ENCODE measurements around the gene SEC62. TPM values are rescaled to one million over a fixed set of nuclear protein-coding genes. Genes with fewer than 3 reads are reported as not detected.

Gene SEC62
- total RNA-seq, 3 donors from 2014 or later (not counting 1 experiment from before 2014, with no cell fraction given) = 83.3 to 88.5 (median 86.6) TPM

DNA sequence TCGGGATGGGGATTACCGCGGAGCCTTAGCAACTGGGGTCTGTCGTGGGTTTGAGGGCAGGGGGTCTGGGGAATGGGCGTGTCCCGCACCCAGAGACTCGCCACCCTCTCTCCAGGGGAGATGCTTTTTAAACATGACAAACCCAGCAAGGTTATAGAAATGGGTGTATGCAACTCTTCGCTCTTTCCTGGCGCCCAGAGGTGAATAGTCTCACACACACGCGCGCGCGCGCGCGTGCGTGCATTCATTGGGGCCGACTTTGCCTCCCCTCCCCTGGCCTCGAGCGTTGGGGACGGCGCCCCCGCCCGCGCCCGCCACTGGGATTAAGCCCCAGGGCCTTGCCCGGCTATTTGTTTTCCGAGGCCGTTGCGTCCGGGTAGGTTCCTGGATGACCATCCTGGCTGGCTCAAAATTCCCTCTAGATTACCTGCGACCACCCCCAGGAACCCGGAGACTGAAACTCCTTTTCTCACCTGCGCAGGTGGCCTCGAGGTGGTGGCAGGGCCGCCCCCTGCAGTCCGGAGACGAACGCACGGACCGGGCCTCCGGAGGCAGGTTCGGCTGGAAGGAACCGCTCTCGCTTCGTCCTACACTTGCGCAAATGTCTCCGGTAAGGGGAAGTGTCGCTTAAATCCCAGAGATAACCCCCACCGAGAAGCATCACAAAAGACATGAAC lies 72.0 kb downstream of the SEC62 start:
- intact Hi-C loops (cut with micrococcal nuclease) = loop anchor here (5.0 kb wide), 1 partner anchor 271 kb away; the partner anchor contains the start of genes ACTRT3 and TERC
- peak overlapping the region; percentile 83 for H3K4me3 Mint-ChIP-seq
- H3K9me3 Mint-ChIP-seq = no peaks in the 10 kb centered on the region
- DNase-seq (peak in 1 of 2 donors; percentile 62), ATAC-seq (peak; percentile 17 to 27 (median 21))
- H3K27ac Mint-ChIP-seq = peak overlapping the region in 1 of 2 donors; percentile 58
- peak overlapping the region; percentile 56 for H3K4me3 ChIP-seq (ENCODE audit: low read length)
- no peaks in the 10 kb centered on the region for H3K36me3 ChIP-seq (ENCODE audit: control insufficient read depth, insufficient read depth, low read length)
- H3K27me3 Mint-ChIP-seq (ENCODE audit: low read depth in 2 of 2) = no peaks in the 10 kb centered on the region
- no peak overlapping the region for H3K27ac ChIP-seq (ENCODE audit: low read length)
- WGBS (ENCODE audit: insufficient coverage) = 3% methylated on average over 51 of the region's 51 CpGs
- H3K27me3 ChIP-seq (ENCODE audit: control insufficient read depth, insufficient read depth, low read length) = no peaks in the 10 kb centered on the region
- peaks cover 13% of the 10 kb centered on the region in 2 donors for H3K4me1 Mint-ChIP-seq
- no peaks in the 10 kb centered on the region for H3K9me3 ChIP-seq (ENCODE audit: control insufficient read depth, insufficient read depth, low read length)
- no peaks in the 10 kb centered on the region for H3K36me3 Mint-ChIP-seq
- TF ChIP-seq, protein P1, sequence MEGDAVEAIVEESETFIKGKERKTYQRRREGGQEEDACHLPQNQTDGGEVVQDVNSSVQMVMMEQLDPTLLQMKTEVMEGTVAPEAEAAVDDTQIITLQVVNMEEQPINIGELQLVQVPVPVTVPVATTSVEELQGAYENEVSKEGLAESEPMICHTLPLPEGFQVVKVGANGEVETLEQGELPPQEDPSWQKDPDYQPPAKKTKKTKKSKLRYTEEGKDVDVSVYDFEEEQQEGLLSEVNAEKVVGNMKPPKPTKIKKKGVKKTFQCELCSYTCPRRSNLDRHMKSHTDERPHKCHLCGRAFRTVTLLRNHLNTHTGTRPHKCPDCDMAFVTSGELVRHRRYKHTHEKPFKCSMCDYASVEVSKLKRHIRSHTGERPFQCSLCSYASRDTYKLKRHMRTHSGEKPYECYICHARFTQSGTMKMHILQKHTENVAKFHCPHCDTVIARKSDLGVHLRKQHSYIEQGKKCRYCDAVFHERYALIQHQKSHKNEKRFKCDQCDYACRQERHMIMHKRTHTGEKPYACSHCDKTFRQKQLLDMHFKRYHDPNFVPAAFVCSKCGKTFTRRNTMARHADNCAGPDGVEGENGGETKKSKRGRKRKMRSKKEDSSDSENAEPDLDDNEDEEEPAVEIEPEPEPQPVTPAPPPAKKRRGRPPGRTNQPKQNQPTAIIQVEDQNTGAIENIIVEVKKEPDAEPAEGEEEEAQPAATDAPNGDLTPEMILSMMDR (IDR thresholded peaks at IDR 0.05) = no peak
- H3K4me1 ChIP-seq (ENCODE audit: control insufficient read depth, insufficient read depth, low read length) = peaks cover 19% of the 10 kb centered on the region

DNA sequence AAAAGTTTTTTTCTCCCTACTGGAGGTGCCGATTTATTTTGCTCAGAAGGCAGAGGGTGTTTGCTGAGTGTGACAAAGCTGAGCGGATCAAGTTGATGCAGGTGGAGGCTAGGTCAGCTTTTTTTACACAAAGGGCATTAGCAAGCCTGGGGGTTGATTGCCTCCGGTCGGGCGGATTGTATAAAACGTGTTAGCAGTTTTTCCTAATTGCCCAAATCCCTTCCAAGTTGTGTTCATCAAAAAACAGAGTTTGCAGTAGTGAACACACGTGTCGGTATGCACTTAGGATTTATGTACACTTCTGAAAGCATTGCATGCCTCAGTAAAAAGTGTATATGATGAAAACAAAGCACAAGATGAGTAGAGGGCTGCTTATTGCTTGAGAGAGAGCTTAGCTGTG lies 73.8 kb downstream of the SEC62 start:
- no peak for ATAC-seq
- intact Hi-C loops (cut with micrococcal nuclease) = no loop called here
- H3K27me3 Mint-ChIP-seq (ENCODE audit: low read depth in 2 of 2) = no peaks in the 10 kb centered on the region
- H3K9me3 Mint-ChIP-seq = no peaks in the 10 kb centered on the region
- Histone ChIP-seq H3K27ac (ENCODE audit: low read length) (no peak overlapping the region), H3K4me1 (ENCODE audit: control insufficient read depth, insufficient read depth, low read length) (peaks cover 19% of the 10 kb centered on the region), H3K4me3 (ENCODE audit: low read length) (no peak overlapping the region), H3K27me3 (ENCODE audit: control insufficient read depth, insufficient read depth, low read length) (no peaks in the 10 kb centered on the region), H3K9me3 (ENCODE audit: control insufficient read depth, insufficient read depth, low read length) (no peaks in the 10 kb centered on the region), H3K36me3 (ENCODE audit: control insufficient read depth, insufficient read depth, low read length) (no peaks in the 10 kb centered on the region)
- WGBS (ENCODE audit: insufficient coverage) = 90% methylated on average over 8 of the region's 8 CpGs
- DNase-seq = no peak
- TF ChIP-seq, protein P1 (IDR thresholded peaks at IDR 0.05) = no peak
- H3K4me3 Mint-ChIP-seq = peak overlapping the region; percentile 60
- no peaks in the 10 kb centered on the region for H3K36me3 Mint-ChIP-seq
- H3K4me1 Mint-ChIP-seq = peaks cover 8 to 12% of the 10 kb centered on the region in 2 donors
- no peak overlapping the region for H3K27ac Mint-ChIP-seq

DNA sequence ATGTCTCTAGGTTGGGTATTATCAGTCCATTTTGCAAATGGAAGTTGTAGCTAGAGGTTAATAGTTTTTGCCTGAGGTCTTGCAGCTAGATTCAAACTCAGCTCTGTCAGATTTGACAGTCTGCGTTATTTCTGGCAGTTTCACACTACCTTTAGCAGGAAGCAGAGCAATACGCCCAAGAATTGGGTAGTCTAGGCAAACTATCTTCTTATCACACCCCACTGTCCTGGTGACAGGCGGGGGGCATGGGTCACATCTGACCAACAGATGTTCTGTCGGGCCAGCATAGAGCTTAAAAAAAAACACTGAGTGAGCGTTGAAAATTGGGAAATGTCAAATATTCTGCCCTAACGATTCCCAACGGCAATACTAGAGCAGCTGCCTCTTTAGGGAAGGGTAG lies 76.9 kb downstream of the SEC62 start:
- ATAC-seq = no peak

More for the DNA sequence above, 76.9 kb downstream of the SEC62 start:
- TF ChIP-seq, protein P1 (IDR thresholded peaks at IDR 0.05) = no peak
- Mint-ChIP-seq H3K27me3 (ENCODE audit: low read depth in 2 of 2) (no peaks in the 10 kb centered on the region), H3K4me3 (no peak overlapping the region), H3K36me3 (no peaks in the 10 kb centered on the region), H3K9me3 (no peaks in the 10 kb centered on the region), H3K4me1 (peaks cover 7 to 8% of the 10 kb centered on the region in 2 donors), H3K27ac (no peak overlapping the region)
- Histone ChIP-seq H3K4me1 (ENCODE audit: control insufficient read depth, insufficient read depth, low read length) (peaks cover 9% of the 10 kb centered on the region), H3K4me3 (ENCODE audit: low read length) (no peak overlapping the region), H3K9me3 (ENCODE audit: control insufficient read depth, insufficient read depth, low read length) (no peaks in the 10 kb centered on the region), H3K27ac (ENCODE audit: low read length) (no peak overlapping the region), H3K27me3 (ENCODE audit: control insufficient read depth, insufficient read depth, low read length) (no peaks in the 10 kb centered on the region), H3K36me3 (ENCODE audit: control insufficient read depth, insufficient read depth, low read length) (no peaks in the 10 kb centered on the region)
- no peak for DNase-seq
- intact Hi-C loops (cut with micrococcal nuclease) = no loop called here
- WGBS (ENCODE audit: insufficient coverage) = 93% methylated on average over 7 of the region's 7 CpGs

Measured in natural killer cell (primary cell).